Hepatic stellate cell (primary cell): Measurements from ENCODE around the gene XK.
A peak's percentile ranks its signal among the peaks of the same experiment; 100 is the strongest.
"Not testable (repeated sequence)": the region's sequence is repeated elsewhere in the genome, so short reads cannot be mapped to it uniquely, and the experiment has no call there.

Experiments used
- DNase-seq: peaks from one replicate; pipeline ENCODE4 v3.0.0; 2011; ENCODE audit warnings: low spot score

The XK gene, protein sequence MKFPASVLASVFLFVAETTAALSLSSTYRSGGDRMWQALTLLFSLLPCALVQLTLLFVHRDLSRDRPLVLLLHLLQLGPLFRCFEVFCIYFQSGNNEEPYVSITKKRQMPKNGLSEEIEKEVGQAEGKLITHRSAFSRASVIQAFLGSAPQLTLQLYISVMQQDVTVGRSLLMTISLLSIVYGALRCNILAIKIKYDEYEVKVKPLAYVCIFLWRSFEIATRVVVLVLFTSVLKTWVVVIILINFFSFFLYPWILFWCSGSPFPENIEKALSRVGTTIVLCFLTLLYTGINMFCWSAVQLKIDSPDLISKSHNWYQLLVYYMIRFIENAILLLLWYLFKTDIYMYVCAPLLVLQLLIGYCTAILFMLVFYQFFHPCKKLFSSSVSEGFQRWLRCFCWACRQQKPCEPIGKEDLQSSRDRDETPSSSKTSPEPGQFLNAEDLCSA

GRCh38 chrX:37685381-37686359, at the start of gene XK:
TSS of gene XK (plus strand) at chrX:37685791. CDS start at chrX:37685962, 171 bp downstream.
- peak; percentile 11 for DNase-seq

DNA sequence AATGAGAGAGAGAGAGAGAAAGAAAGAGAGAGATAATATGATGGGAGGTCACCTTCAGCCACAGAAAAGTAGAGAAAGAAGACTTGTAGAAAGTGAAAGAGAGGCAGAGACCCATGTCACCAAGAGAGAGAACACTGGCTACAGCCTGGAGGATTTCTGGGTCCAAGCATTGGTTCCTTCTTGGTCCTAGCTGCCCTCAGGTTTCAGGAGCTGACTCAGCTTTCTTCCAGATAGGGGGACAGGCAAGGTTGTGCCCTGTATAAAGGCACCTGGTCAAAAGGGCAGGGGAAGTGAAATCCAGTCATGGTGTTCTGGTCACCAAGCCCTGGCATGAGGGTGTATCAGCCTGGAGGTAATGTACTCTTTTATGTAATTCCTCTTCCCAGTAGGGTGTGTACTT, 47.5 kb upstream of the XK start:
- DNase-seq = no peak

DNA sequence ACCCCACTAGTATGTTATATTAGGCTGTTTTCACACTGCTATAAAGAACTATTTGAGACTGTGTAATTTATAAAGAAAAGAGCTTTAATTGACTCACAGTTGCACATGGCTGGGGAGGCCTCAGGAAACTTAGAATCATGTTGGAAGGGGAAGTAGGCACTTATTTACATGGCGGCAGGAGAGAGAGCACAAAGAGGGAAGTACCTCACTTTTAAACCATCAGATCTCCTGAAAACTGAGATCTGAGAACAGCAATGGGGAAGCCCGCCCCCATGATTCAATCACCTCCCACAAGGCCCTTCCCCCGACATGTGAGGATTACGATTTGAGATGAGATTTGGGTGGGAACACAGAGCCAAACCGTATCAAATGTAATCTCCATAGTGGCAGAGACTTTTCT, 45.4 kb upstream of the XK start:
- no peak for DNase-seq

GRCh38 chrX:37641859-37642258, 43.7 kb upstream of the XK start:
- no peak for DNase-seq

DNA sequence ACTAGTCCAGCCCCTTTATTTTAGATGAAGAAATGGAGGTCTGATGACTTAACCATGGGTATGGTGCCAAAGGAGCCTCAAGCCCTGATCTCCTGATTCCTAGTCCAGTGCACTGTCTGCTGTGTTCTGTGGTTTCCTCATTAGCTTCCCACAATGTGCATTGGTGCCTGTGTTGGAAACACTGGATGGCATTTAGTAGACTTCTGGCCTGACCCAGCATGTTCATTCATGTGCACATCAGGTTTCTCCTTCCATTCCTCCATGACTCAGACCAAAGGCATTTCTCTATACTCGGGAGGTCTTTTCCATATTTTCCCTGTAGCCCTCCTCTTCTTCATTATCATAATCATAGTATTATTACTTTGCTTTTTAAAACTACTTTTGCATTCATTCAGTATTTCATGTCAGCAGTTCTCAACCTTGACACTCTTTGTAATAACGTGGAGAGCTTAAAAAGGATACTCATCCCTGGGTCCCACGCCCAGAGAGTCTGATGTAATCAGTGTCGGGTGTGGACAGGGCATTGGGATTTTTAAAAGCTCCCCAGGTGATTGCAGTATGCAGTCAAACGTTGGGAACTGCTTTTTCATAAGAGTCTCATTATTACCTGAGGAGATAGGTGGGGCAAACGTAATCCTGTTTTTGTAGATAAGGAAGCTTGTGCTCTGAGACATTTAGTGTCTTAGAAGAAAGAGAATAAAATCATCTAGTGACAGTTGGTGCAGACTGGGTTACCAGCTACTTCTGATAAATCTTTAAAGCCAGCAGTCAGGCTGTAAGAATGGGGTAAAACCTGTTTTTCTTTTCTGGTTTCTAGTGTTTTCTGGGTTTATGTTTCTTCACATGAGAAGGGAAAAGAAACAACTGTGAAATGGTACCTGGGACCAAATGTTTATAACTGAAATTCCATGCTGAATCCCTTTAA, 40.9 kb upstream of the XK start:
- DNase-seq = no peak

DNA sequence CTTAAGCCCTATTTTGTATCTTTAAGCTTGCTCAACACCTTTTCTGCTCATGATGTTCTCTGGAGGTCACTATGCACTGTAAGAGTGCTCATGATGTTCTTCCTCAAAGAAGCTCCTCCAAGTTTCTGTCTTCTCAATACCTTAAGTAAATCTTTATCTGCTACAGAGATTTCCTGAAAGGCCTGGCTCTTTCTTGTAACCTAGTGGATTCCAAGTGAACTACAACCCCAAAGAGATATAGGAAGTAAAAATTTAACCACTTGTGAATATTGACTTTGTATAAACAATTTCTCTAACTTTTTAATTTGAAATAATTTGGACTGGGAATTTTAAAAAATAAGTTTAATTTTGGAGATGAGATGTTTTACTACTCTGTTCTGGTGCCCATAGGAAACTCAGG, 39.3 kb upstream of the XK start:
- DNase-seq = no peak

DNA sequence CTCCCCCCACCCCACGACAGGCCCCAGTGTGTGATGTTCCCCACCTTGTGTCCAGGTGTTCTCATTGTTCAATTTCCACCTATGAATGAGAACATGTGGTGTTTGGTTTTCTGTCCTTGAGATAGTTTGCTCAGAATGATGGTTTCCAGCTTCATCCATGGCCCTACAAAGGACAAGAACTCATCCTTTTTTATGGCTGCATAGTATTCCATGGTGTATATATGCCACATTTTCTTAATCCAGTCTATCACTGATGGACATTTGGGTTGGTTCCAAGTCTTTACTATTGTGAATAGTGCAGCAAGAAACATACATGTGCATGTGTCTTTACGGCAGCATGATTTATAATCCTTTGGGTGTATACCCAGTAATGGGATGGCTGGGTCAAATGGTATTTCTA, 34.7 kb upstream of the XK start:
- DNase-seq = not testable (repeated sequence)

DNA sequence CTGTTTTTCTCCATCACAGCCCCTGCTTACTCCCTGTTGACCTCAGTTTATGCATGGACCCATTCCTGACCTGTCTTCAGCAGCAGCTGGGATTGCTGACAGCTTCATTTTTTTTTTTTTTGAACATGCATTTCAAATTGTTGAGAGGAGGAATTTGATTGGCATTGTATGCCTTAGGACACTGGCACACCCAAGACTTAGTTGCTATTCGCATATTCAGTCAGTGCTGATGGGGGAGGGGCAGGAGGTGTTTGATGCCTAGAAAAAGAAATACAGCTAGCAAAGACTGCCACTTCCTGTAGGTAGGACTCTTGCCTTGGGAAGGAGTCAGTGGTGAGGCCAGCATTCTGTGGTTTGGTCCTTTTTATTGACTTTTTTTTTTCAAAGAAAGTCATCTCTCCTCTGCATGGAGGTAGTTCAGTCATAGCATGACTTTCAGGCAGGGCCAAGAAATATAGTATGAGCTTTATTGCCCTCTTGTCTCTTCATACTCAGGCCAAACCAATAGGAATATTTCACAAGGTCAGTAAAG, 33.6 kb upstream of the XK start:
- no peak for DNase-seq

DNA sequence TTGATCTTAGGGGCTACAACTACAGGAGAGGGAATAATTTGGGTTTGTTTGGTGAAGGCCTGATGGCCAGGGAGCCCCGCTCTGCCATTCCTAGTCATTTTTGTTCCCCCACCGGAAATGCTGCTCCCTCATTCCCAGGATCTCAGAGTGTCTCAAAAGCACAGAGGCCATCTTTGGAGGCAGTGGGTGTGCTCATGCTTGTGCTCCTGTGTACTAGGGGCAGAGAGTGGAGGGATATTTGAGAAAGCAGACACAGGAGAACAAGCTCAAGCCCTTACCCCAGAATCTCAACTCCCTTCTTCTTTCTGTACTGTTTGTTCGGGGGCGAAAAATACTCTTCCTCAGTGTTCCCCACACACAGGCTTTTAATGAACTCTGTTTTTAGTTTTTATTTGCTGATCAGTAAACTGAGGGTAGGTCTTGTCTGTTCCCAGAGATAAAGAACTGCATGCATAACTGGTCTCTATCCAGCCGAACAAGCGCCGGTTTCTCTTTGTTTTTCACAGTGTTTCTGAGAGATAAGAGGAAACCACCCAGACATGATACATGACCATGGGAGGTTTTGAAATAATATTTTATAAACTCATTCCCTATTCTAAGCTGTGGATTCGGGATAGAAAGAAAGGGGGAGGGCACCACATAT, 32.9 kb upstream of the XK start:
- no peak for DNase-seq

- DNase-seq = no peak
Observed at GRCh38 chrX:37653397-37654085, 32.0 kb upstream of the XK start.

GRCh38 chrX:37658343-37659030, 27.1 kb upstream of the XK start:
- no peak for DNase-seq

DNA sequence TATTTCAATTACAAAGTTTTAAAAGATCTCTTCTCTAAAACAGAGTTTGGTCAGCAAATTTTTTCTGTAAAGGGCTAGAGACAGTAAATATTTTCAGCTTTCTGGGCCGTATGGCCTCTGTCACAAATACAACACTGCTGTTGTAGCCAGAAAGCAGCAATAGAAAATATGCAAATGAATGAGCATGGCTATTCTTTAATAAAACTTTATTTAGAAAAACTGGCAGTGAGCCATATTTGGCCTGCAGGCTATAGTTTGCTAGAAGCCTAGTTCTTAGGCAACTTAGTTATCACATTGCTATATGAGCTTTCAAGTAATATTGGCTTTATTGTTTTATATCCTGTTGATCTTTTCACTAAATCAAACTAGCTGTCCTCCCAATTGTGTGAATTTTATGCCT, 26.5 kb upstream of the XK start:
- no peak for DNase-seq

DNA sequence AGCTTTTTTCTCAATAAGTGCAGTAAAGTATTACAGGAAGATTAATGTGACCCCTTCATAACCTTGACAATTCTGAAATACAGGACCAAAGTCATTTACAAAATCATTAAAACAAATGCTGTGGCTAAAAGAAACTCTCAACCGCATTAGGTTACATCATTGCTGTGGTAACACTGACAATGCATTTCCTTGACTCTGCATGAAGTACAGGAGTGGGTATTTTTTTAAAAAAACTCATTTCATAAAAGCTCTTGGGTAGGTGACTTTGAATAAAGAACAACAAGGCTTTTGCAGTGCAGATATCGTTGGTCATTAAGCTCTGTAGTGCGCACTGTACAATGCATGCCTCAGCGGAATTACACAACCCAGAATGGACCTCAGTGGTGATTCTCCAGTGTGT, 23.4 kb upstream of the XK start:
- no peak for DNase-seq

- no peak for DNase-seq
Observed at GRCh38 chrX:37666516-37666915, 19.1 kb upstream of the XK start.

DNA sequence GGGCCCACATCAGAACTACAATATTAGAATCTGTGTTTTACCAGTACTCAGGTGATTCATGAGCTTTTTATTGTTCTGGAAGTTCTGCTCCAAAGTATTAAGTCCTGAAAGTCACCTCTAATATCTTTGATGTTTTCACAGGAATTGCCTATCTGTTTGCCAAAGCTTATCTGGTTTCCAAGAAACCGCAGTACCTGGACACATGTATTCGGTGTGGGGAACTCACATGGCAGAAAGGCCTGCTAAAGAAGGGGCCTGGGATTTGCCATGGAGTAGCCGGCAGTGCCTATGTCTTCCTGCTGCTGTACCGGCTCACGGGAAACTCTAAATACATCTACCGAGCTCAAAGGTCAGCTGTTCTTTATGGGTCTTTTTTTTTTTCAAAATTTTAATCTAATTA, 18.4 kb upstream of the XK start:
- no peak for DNase-seq

DNA sequence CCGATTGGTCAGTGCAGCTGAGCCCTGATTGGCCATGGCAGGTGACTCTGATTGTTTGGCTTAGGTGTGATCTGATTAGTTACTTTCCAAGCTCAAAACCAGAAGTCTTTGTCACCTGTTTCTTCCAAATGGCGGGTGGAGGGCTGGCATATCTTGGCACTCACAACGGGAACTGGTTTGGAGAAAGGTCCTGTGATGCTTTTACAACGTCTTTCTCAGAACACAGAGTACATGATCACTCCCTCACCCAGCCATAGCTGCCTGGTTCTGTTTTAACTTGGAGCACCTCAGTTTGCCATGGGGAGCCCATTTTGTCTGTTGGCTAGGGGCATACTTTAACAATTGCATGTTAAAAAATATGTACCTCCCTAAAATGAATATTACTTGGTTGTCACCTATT, 13.0 kb upstream of the XK start:
- DNase-seq = no peak

DNA sequence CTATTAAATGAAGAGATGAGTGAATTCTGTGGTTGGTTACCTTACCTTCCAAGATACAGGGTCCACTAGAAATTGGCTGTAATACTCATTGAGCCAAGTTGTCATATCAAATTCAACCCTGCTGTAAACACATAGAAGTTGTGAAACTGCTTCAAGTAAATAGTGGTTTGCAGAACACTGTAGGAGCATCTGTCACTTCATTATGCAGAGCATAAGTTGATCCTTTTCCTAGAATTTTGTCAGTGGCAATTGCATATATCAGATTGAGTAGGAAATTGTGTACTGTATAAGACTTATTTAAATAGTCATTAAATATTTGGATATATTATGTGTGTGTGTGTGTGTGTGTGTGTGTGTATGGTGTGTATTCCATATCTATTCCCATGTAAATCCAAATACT, 8.8 kb upstream of the XK start:
- no peak for DNase-seq

DNA sequence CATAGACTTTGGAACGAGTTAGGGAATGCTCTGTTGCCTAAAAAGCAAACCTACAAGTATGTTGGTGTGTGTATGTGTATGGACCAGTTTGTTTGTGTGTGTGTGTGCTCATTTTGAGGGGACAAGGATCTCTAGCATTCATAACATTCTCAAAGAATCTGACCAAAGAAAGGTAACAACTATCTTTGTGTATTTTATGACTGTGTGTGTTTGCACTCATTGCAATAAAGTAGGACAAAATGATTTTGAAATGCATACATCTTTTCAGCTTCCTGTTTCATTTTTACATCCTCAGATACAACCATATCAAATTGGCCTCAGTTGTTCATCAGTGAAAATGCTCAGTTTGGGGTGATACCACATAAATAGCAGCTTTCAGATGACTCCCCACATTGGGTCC, 8.3 kb upstream of the XK start:
- no peak for DNase-seq

GRCh38 chrX:37677765-37678164, 7.8 kb upstream of the XK start:
- no peak for DNase-seq

DNA sequence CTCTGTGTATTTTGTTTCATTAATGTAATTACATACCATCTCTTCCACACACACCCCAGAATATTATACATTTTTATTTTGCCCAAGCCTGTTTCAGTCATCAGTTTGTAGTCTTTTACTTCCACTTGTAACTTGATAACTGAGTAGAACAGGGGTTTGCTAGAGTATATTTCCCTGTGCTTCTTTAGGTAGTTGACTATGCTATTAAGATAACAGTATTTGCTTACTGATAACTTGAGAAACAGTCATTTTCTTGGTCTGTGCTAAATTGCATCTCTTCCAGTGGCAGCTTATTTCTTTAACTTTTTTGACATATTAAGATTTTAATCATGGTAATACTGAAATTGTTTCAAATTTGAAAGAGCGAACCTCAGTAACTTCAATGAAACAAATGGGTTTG, 7.0 kb upstream of the XK start:
- DNase-seq = no peak
